CD14-positive monocyte (primary cell): ENCODE results near the gene AFF3. TPM values are rescaled to one million over a fixed set of nuclear protein-coding genes. Genes with fewer than 3 reads are reported as not detected.

Experiments used
- DNase-seq, 3 donors: peaks; one replicate each; pipeline ENCODE4 v3.0.0-alpha.2; 2011 to 2022
- H2AFZ ChIP-seq: 2 replicates; pipeline ENCODE4 v1.6.0; 2012; ENCODE audit warnings: mild to moderate bottlenecking, low read depth, low read length, inconsistent platforms; ENCODE audit not compliant: insufficient read depth, poor library complexity, severe bottlenecking
- H3K27ac ChIP-seq, 2 donors: 1 replicate in 1 of 2; 2 replicates in 1 of 2; pipeline ENCODE4 v1.5.1; 2012 to 2013; ENCODE audit warnings: low read length in 2 of 2, control low read depth in 1 of 2, inconsistent platforms in 1 of 2, low read depth in 1 of 2, mild to moderate bottlenecking in 1 of 2
- H3K27me3 ChIP-seq, 2 donors: one replicate each; pipeline versions ENCODE4 v1.6.0 to v1.6.1; 2011 to 2013; ENCODE audit warnings: low read length in 2 of 2; ENCODE audit not compliant: control insufficient read depth in 2 of 2, insufficient read depth in 2 of 2
- H3K36me3 ChIP-seq, 2 donors: replicated peaks in 1 of 2; 1 replicate in 1 of 2; 2 replicates in 1 of 2; pipeline versions ENCODE4 v1.5.1 to v1.6.1; 2012 to 2013; ENCODE audit warnings: low read length in 2 of 2, control low read depth in 1 of 2, inconsistent platforms in 1 of 2, mild to moderate bottlenecking in 1 of 2; ENCODE audit not compliant: insufficient read depth in 2 of 2, control insufficient read depth in 1 of 2
- H3K4me1 ChIP-seq, 2 donors: 1 replicate in 1 of 2; 2 replicates in 1 of 2; pipeline versions ENCODE4 v1.5.1 to v1.6.1; 2012 to 2013; ENCODE audit warnings: low read length in 2 of 2, control low read depth in 1 of 2, inconsistent platforms in 1 of 2, mild to moderate bottlenecking in 1 of 2, moderate library complexity in 1 of 2; ENCODE audit not compliant: insufficient read depth in 2 of 2, control insufficient read depth in 1 of 2
- H3K4me2 ChIP-seq: replicated peaks from 2 replicates; pipeline ENCODE3; 2012; ENCODE audit warnings: low read length, moderate library complexity, mild to moderate bottlenecking; ENCODE audit not compliant: poor library complexity, severe bottlenecking; ENCODE audit errors: extremely low read depth
- H3K4me3 ChIP-seq, 3 experiments: fragments of 200-600 bp in 1 of 3; sonication (generic) in 1 of 3; replicated peaks in 1 of 3; 1 replicate in 2 of 3; 2 replicates in 1 of 3; pipeline ENCODE4 v1.5.1; 2011 to 2013; ENCODE audit warnings: low read length in 3 of 3, mild to moderate bottlenecking in 3 of 3, control low read depth in 2 of 3, low read depth in 2 of 3, inconsistent platforms in 1 of 3, moderate library complexity in 1 of 3
- H3K79me2 ChIP-seq: 2 replicates; pipeline ENCODE4 v1.6.0; 2012; ENCODE audit warnings: mild to moderate bottlenecking, control low read depth, inconsistent platforms, low read length, moderate library complexity; ENCODE audit not compliant: insufficient read depth
- H3K9ac ChIP-seq: 2 replicates; pipeline ENCODE4 v1.6.0; 2017; ENCODE audit warnings: low read length, mild to moderate bottlenecking; ENCODE audit not compliant: insufficient read depth, poor library complexity, severe bottlenecking
- H3K9me3 ChIP-seq, 2 donors: replicated peaks in 1 of 2; 1 replicate in 1 of 2; 2 replicates in 1 of 2; pipeline versions ENCODE4 v1.5.1 to v1.6.1; 2012 to 2013; ENCODE audit warnings: low read length in 2 of 2, control low read depth in 1 of 2; ENCODE audit not compliant: control insufficient read depth in 1 of 2, insufficient read depth in 1 of 2
- H4K20me1 ChIP-seq: 2 replicates; pipeline ENCODE4 v1.6.0; 2012; ENCODE audit warnings: mild to moderate bottlenecking, low read length, control low read depth, moderate library complexity; ENCODE audit not compliant: insufficient read depth
- H3K27ac Mint-ChIP-seq, 7 donors: one replicate each; pipeline ENCODE4 v1.8.0; 2020; ENCODE audit warnings: mild to moderate bottlenecking in 7 of 7, mixed read lengths in 7 of 7, moderate library complexity in 6 of 7, inconsistent platforms in 2 of 7
- H3K27me3 Mint-ChIP-seq, 3 donors: one replicate each; pipeline ENCODE4 v1.8.0; 2021 to 2022; ENCODE audit warnings: low read depth in 3 of 3, mild to moderate bottlenecking in 3 of 3, mixed read lengths in 3 of 3, moderate library complexity in 3 of 3, inconsistent platforms in 1 of 3
- H3K36me3 Mint-ChIP-seq, 2 donors: one replicate each; pipeline ENCODE4 v1.8.0; 2020; ENCODE audit warnings: mixed read lengths in 2 of 2, inconsistent platforms in 1 of 2, mild to moderate bottlenecking in 1 of 2
- H3K4me1 Mint-ChIP-seq: one replicate; pipeline ENCODE4 v1.8.0; 2020; ENCODE audit warnings: mild to moderate bottlenecking, mixed read lengths
- H3K4me3 Mint-ChIP-seq, 2 donors: one replicate each; pipeline ENCODE4 v1.8.0; 2020; ENCODE audit warnings: mild to moderate bottlenecking in 2 of 2, mixed read lengths in 2 of 2, moderate library complexity in 1 of 2
- H3K9me3 Mint-ChIP-seq, 7 donors: one replicate each; pipeline ENCODE4 v1.8.0; 2020 to 2022; ENCODE audit warnings: mixed read lengths in 7 of 7, mild to moderate bottlenecking in 6 of 7, moderate library complexity in 6 of 7, inconsistent platforms in 2 of 7
- CTCF ChIP-seq: fragments of 200-600 bp; IDR thresholded peaks from one replicate; pipeline ENCODE4 v1.8.0; 2022; ENCODE audit warnings: antibody characterized with exemption, mild to moderate bottlenecking
- WGBS: methylation state at CpG from one replicate; pipeline ENCODE4 v1.1.5; 2013; ENCODE audit warnings: missing lambda C conversion rate; ENCODE audit not compliant: insufficient coverage; 5-methylcytosine and 5-hydroxymethylcytosine counted together
- intact Hi-C, 2 donors: fragments of 100-400 bp; cut with micrococcal nuclease; formaldehyde crosslinking; loops; one replicate each; pipeline versions ENCODE4 v1.15.0 to v1.15.1; 2023
- polyA plus RNA-seq, 3 donors: library from polyadenylated mRNA; depleted of rRNA in 1 of 3; unstranded in 2 of 3; stranded (reverse) in 1 of 3; fragments of 300-500 nt in 2 of 3; fragments of >200 nt in 1 of 3; fragmentation: Illumina TruSeq in 2 of 3; gene quantifications; 1 replicate in 2 of 3; 2 replicates in 1 of 3; pipeline ENCODE4 v1.2.3, GENCODE V29; 2012 to 2021

Gene AFF3
- polyA plus RNA-seq, 3 donors, result 0.17 to 4.1 (median 0.49) TPM

DNA sequence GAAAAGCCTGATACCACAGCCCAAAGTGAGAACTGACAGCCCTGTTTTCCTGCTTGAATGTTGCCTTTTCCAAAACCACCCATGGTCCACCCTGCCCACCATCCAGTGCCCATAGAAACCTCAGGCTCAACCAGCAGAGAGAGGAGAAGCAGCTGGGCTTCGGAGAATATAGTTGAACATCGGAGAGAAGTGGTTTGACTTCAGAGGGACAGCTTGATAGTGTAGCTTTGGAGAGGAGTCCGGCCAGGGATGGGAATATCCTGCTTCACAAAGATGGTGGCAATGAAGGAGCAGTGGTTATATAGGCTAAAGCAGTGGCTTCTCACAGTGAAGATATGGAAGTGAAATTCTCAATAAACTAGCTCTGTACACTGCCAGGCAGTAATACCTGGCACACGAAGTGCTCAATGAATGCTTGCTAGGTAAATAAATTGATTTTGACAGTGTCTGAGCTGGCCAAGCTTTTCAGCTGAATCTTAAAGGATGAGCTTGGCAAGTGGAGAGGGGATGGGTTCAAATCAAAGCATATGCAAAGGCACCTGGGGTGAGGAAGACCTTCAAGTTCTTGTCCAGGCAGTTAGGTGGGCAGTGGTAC is 21.2 kb downstream of the AFF3 start:
- no peak overlapping the region for H2AFZ ChIP-seq
- no peak overlapping the region for H3K27ac ChIP-seq
- intact Hi-C loops, result no loop called here
- H3K4me2 ChIP-seq, result no peak overlapping the region
- Mint-ChIP-seq H3K36me3 (peaks cover 28 to 39% of the 10 kb centered on the region in 2 donors), H3K9me3 (peaks cover 4 to 14% (median 11%) of the 10 kb centered on the region in 7 donors), H3K4me3 (no peak overlapping the region), H3K27ac (peak overlapping the region in 1 of 7 donors; percentile 64), H3K27me3 (peaks cover 0 to 1% (median 0%) of the 10 kb centered on the region in 3 donors), H3K4me1 (no peaks in the 10 kb centered on the region)
- no peak for TF ChIP-seq CTCF
- H3K9me3 ChIP-seq, result peaks cover 0 to 2% of the 10 kb centered on the region in 2 donors
- peaks cover 0 to 12% of the 10 kb centered on the region in 2 donors for H3K36me3 ChIP-seq
- H3K9ac ChIP-seq, result no peak overlapping the region
- no peaks in the 10 kb centered on the region for H3K27me3 ChIP-seq
- WGBS, result 98% methylated on average over 4 of the region's 4 CpGs
- H3K79me2 ChIP-seq, result no peaks in the 10 kb centered on the region
- no peaks in the 10 kb centered on the region for H4K20me1 ChIP-seq
- no peak overlapping the region for H3K4me3 ChIP-seq
- DNase-seq, result no peak
- no peaks in the 10 kb centered on the region for H3K4me1 ChIP-seq

DNA sequence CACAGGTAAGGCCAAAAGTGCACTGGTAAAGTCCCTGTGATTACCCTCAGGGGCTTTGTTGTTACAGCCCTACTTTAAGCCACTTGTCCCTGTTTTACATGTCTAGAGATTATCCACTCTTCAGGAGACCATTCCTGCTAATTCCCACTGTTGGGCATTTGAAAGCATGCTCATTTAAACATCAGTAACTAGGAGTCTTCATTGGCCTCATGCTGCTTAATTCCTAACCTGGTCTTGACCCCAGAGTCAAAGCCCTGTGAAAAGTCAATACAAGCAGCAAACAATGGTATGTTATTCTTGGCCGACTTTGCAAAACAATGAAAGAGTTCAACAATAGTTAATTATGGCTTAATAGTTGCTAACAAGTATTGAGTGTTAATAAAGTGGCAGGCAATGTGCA is 23.2 kb downstream of the AFF3 start:
- Histone ChIP-seq H3K4me1 (peaks cover 11% of the 10 kb centered on the region in 2 donors), H3K4me3 (no peak overlapping the region), H3K27me3 (no peaks in the 10 kb centered on the region), H3K9me3 (peaks cover 0 to 2% of the 10 kb centered on the region in 2 donors), H3K36me3 (peaks cover 0 to 8% of the 10 kb centered on the region in 2 donors), H3K79me2 (no peaks in the 10 kb centered on the region), H3K4me2 (no peak overlapping the region), H2AFZ (no peak overlapping the region), H4K20me1 (no peaks in the 10 kb centered on the region), H3K9ac (no peak overlapping the region), H3K27ac (no peak overlapping the region)
- Mint-ChIP-seq H3K27ac (peak overlapping the region in 1 of 7 donors; percentile 37), H3K36me3 (peaks cover 19 to 28% of the 10 kb centered on the region in 2 donors), H3K4me1 (peaks cover 13% of the 10 kb centered on the region), H3K27me3 (peaks cover 0 to 1% (median 0%) of the 10 kb centered on the region in 3 donors), H3K4me3 (no peak overlapping the region), H3K9me3 (peaks cover 4 to 14% (median 11%) of the 10 kb centered on the region in 7 donors)
- WGBS, result no CpG with 5 or more reads among the region's 1 CpG
- DNase-seq, result no peak
- intact Hi-C loops, result loop anchor here in 1 of 2 donors (10.0 kb wide), 1 partner anchor 116 kb away; no protein-coding TSS in a partner anchor
- TF ChIP-seq CTCF, result no peak
